ENCODE data around the gene ATN1.
A peak's percentile ranks its signal among the peaks of the same experiment; 100 is the strongest.
"Not testable (repeated sequence)": the region's sequence is repeated elsewhere in the genome, so short reads cannot be mapped to it uniquely, and the experiment has no call there.

Gene ATN1

GRCh38 chr12:6891646-6892001, 36.1 kb upstream of the ATN1 start:
- TF ChIP-seq ZFP69B (tag by site-specific recombination; IDR thresholded peaks at IDR 0.05): no peak
- no peak for TF ChIP-seq REST (tag by site-specific recombination; IDR thresholded peaks at IDR 0.05)
- TF ChIP-seq BCL11A (tag by site-specific recombination; IDR thresholded peaks at IDR 0.05; ENCODE audit: low read depth): no peak
- TF ChIP-seq ZNF623 (tag by site-specific recombination; IDR thresholded peaks at IDR 0.05): no peak
- no peak for TF ChIP-seq ZEB2 (tag by site-specific recombination; IDR thresholded peaks at IDR 0.05)
- no peak for TF ChIP-seq ZNF37A (tag by site-specific recombination; IDR thresholded peaks at IDR 0.05)
- no peak for TF ChIP-seq ZNF549 (tag by site-specific recombination; IDR thresholded peaks at IDR 0.05)
- no peak for TF ChIP-seq ZNF324 (tag by site-specific recombination; IDR thresholded peaks at IDR 0.05)
- no peak for TF ChIP-seq ZNF785 (tag by site-specific recombination; IDR thresholded peaks at IDR 0.05)
- TF ChIP-seq ZBTB17 (tag by site-specific recombination; IDR thresholded peaks at IDR 0.05): no peak
- TF ChIP-seq ZNF514 (tag by site-specific recombination; IDR thresholded peaks at IDR 0.05): no peak
- no peak for TF ChIP-seq ZSCAN23 (tag by site-specific recombination; IDR thresholded peaks at IDR 0.05)
- TF ChIP-seq ZBTB7A (tag by site-specific recombination; IDR thresholded peaks at IDR 0.05; ENCODE audit: low read depth): no peak
- no peak for TF ChIP-seq WT1 (tag by site-specific recombination; IDR thresholded peaks at IDR 0.05)
- POLR2A ChIA-PET: interaction anchor here (0.6 to 2.8 kb wide), 21 partner anchors 10 to 282 kb away, joined by 3 to 56 read pairs (median 6); partner anchors contain the start of genes C12orf57, CDCA3, ENO2 and LRRC23
- H3K27ac ChIP-seq (ENCODE audit: extremely low read depth, low read depth, low read length): peak overlapping the region; percentile 61

DNA sequence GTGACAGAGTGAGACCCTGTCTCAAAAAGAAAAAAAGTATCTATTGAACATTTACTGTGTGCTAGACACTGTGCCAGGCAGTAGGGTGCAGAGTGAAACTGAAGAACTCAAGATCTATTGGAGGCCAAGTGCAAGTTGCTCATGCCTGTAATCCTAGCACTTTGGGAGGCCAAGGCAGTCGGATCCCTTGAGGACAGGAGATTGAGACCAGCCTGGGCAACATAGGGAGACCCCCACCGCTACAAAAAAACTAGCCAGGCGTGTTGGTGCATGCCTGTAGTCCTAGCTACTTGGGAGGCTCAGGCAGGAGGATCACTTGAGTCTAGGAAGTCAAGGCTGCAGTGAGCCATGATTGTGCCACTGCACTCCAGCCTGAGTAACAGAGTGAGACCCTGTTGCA, 35.1 kb upstream of the ATN1 start:
- CTCF ChIA-PET: interaction anchor here (1.0 to 2.4 kb wide), 6 partner anchors 17 to 217 kb away, joined by 3 to 35 read pairs (median 8); partner anchors contain the start of genes C12orf57, C1RL, RNU7-1 and SPSB2
- POLR2A ChIA-PET: interaction anchor here (0.7 to 2.8 kb wide), 3 partner anchors 20 to 278 kb away, joined by 5 to 56 read pairs (median 18); partner anchors contain the start of genes SPSB2 and TPI1
- TF ChIP-seq ZNF121 (tag by site-specific recombination; IDR thresholded peaks at IDR 0.05): peak; percentile 46; the same call in 1 of the 2 replicates
- not testable (repeated sequence) for H3K27ac ChIP-seq (ENCODE audit: extremely low read depth, low read depth, low read length); H3K36me3 ChIP-seq (ENCODE audit: control insufficient read depth in 2 of 2, insufficient read depth in 1 of 2, low read length in 2 of 2); H3K9me3 ChIP-seq (ENCODE audit: control insufficient read depth, insufficient read depth, low read depth, low read length); H3K4me3 ChIP-seq (ENCODE audit: low read depth, low read length); H3K4me1 ChIP-seq (ENCODE audit: control insufficient read depth, insufficient read depth, low read length)

More at GRCh38 chr12:6891646-6892001, 36.1 kb upstream of the ATN1 start:
- Histone ChIP-seq H3K9me3 (ENCODE audit: control insufficient read depth, insufficient read depth, low read depth, low read length) (no peaks in the 10 kb centered on the region), H3K36me3 (ENCODE audit: control insufficient read depth in 2 of 2, insufficient read depth in 1 of 2, low read length in 2 of 2) (no peaks in the 10 kb centered on the region), H3K4me1 (ENCODE audit: control insufficient read depth, insufficient read depth, low read length) (no peaks in the 10 kb centered on the region), H3K4me3 (ENCODE audit: low read depth, low read length) (peak overlapping the region; percentile 30; the same call in 1 of the 2 replicates)
- CTCF ChIA-PET: interaction anchor here (0.6 to 2.4 kb wide), 23 partner anchors 10 to 202 kb away, joined by 3 to 35 read pairs (median 5); partner anchors contain the start of genes C12orf57, RNU7-1 and SPSB2

- H3K36me3 ChIP-seq (ENCODE audit: control insufficient read depth in 2 of 2, insufficient read depth in 1 of 2, low read length in 2 of 2): no peaks in the 10 kb centered on the region
- no peak overlapping the region for H3K27ac ChIP-seq (ENCODE audit: extremely low read depth, low read depth, low read length)
- TF ChIP-seq ZNF558 (tag by site-specific recombination; IDR thresholded peaks at IDR 0.05): no peak
- no peak for TF ChIP-seq ZNF660 (tag by site-specific recombination; IDR thresholded peaks at IDR 0.05)
- no peak for TF ChIP-seq KLF16 (tag by site-specific recombination; IDR thresholded peaks at IDR 0.05)
- TF ChIP-seq, protein P1, sequence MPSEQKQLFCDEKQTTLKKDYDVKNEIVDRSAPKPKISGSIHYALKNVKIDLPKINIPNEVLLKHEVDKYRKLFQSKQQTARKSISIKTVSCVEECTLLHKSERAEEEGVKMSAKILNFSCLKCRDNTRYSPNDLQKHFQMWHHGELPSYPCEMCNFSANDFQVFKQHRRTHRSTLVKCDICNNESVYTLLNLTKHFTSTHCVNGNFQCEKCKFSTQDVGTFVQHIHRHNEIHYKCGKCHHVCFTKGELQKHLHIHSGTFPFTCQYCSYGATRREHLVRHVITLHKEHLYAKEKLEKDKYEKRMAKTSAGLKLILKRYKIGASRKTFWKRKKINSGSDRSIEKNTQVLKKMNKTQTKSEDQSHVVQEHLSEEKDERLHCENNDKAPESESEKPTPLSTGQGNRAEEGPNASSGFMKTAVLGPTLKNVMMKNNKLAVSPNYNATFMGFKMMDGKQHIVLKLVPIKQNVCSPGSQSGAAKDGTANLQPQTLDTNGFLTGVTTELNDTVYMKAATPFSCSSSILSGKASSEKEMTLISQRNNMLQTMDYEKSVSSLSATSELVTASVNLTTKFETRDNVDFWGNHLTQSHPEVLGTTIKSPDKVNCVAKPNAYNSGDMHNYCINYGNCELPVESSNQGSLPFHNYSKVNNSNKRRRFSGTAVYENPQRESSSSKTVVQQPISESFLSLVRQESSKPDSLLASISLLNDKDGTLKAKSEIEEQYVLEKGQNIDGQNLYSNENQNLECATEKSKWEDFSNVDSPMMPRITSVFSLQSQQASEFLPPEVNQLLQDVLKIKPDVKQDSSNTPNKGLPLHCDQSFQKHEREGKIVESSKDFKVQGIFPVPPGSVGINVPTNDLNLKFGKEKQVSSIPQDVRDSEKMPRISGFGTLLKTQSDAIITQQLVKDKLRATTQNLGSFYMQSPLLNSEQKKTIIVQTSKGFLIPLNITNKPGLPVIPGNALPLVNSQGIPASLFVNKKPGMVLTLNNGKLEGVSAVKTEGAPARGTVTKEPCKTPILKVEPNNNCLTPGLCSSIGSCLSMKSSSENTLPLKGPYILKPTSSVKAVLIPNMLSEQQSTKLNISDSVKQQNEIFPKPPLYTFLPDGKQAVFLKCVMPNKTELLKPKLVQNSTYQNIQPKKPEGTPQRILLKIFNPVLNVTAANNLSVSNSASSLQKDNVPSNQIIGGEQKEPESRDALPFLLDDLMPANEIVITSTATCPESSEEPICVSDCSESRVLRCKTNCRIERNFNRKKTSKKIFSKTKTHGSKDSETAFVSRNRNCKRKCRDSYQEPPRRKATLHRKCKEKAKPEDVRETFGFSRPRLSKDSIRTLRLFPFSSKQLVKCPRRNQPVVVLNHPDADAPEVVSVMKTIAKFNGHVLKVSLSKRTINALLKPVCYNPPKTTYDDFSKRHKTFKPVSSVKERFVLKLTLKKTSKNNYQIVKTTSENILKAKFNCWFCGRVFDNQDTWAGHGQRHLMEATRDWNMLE (tag by site-specific recombination; conservative IDR thresholded peaks at IDR 0.05; ENCODE audit: low read depth): no peak
- TF ChIP-seq OSR2 (tag by site-specific recombination; IDR thresholded peaks at IDR 0.05): no peak
- TF ChIP-seq ZNF2 (tag by site-specific recombination; IDR thresholded peaks at IDR 0.05): no peak
- TF ChIP-seq BCL11A (tag by site-specific recombination; IDR thresholded peaks at IDR 0.05; ENCODE audit: low read depth): no peak
- no peak for TF ChIP-seq ZNF549 (tag by site-specific recombination; IDR thresholded peaks at IDR 0.05)
- no peak for TF ChIP-seq ZNF623 (tag by site-specific recombination; IDR thresholded peaks at IDR 0.05)
- ChIA-PET POLR2A (no interaction called here), CTCF (interaction anchor here (0.8 to 1.8 kb wide), 5 partner anchors 12 to 251 kb away, joined by 3 to 5 read pairs (median 4); no protein-coding TSS in a partner anchor)
- no peaks in the 10 kb centered on the region for H3K9me3 ChIP-seq (ENCODE audit: control insufficient read depth, insufficient read depth, low read depth, low read length)
- H3K4me1 ChIP-seq (ENCODE audit: control insufficient read depth, insufficient read depth, low read length): no peaks in the 10 kb centered on the region
- no peak overlapping the region for H3K4me3 ChIP-seq (ENCODE audit: low read depth, low read length)
These were observed 33.4 kb upstream of the ATN1 start for GRCh38 chr12:6894321-6894720.
